GM21381 (cell line): Measurements from ENCODE around the gene TWF2.

Experiments
- ATAC-seq: cut with Tn5 transposase; IDR thresholded peaks from one replicate; pipeline ENCODE4 v1.9.1; 2021; ENCODE audit warnings: mild to moderate bottlenecking, moderate library complexity; ENCODE audit not compliant: unreplicated experiment

The TWF2 gene

GRCh38 chr3:52184690-52185089 is 54.3 kb downstream of the TWF2 start:
- no peak for ATAC-seq

- no peak for ATAC-seq
These were observed 55.0 kb downstream of the TWF2 start for GRCh38 chr3:52183786-52184445.

DNA sequence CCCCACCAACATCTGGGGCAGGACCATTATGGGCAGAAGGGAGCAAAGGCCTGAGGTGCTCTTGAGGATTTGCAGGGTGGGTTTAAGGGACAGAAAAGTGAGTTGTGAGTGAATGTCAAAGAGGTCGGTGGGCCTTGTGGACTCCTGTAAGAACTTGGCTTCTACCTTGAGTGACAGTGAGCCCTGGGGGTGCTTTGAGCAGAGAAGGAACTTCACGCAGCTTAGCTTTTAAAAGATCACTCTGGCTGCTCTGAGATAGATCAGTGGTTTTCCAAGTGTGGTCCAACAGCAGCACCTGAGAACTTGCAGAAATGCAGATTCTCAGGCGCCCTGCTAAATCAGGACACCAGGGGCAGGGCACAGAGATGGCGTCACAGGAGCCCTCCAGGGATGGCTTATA is 56.3 kb downstream of the TWF2 start:
- ATAC-seq, result no peak

DNA sequence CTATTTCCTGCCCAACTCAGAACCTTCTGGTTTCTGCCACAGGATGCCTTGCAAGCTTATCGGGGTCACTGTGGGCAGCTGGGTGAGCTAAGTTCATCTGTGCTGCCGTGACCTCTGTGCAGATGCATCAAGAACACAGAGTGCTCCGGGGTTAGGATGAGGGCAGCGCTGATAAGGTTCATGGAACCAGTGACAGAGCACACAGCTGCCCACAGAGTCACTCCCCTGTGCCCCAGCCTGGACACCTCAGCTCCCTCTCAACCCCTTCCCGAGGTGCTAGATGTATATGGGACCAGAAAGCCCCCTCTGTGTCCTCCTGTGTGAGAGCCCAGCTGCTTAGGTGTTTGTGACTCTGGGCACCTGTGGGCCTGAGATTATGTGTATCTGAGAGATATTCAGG is 56.8 kb downstream of the TWF2 start:
- ATAC-seq, result no peak

DNA sequence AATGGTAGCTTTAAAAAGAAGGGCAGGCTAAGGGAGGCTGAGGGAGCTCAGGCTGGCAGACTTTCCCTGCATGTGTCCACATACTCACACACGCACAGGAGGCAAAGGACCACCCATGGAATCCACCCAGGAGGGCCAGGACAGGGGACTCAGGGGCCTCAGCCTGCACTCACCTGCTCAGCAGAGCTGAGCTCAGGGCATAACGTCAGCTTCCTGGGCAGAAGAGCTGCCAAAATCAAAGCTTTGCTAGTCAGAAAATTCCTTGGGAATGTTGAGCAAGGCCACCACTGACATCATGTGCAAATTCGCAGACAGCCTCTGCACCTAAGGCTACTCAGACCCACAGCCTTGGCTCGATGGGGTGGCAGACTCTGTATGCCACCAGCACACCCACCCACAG is 57.4 kb downstream of the TWF2 start:
- ATAC-seq, result no peak
